Calu3 (cell line): ENCODE measurements around the gene SERPINB10. TPM values are rescaled to one million over a fixed set of nuclear protein-coding genes. Genes with fewer than 3 reads are reported as not detected.

Source experiments
- BruUV-seq: library from RNA; stranded (reverse); fragments of 400-500 nt; replicated peaks from 2 replicates; lab custom pipeline; 2021; lab: Mats Ljungman, UMichigan
- CTCF ChIA-PET: fragments of 300-600 bp; sonication (Branson Sonifier 250); formaldehyde crosslinking; loops from one replicate; lab custom pipeline; 2022; ENCODE audit warnings: antibody characterized with exemption; lab: Charles Lee
- DNase-seq: peaks from one replicate; pipeline ENCODE4 v3.0.0; 2022
- H3K27ac Mint-ChIP-seq: one replicate; pipeline ENCODE4 v1.8.0; 2022; ENCODE audit warnings: mixed read lengths; ENCODE audit not compliant: unreplicated experiment
- H3K27me3 Mint-ChIP-seq: one replicate; pipeline ENCODE4 v1.8.0; 2022; ENCODE audit warnings: mixed read lengths; ENCODE audit not compliant: unreplicated experiment
- H3K36me3 Mint-ChIP-seq: one replicate; pipeline ENCODE4 v1.8.0; 2022; ENCODE audit warnings: mild to moderate bottlenecking, moderate library complexity, mixed read lengths; ENCODE audit not compliant: insufficient read depth, unreplicated experiment
- H3K4me1 Mint-ChIP-seq: one replicate; pipeline ENCODE4 v1.8.0; 2022; ENCODE audit warnings: mild to moderate bottlenecking, low read depth, mixed read lengths; ENCODE audit not compliant: unreplicated experiment
- H3K4me3 Mint-ChIP-seq: one replicate; pipeline ENCODE4 v1.8.0; 2022; ENCODE audit warnings: mild to moderate bottlenecking, low read depth, moderate library complexity, mixed read lengths; ENCODE audit not compliant: unreplicated experiment
- H3K9me3 Mint-ChIP-seq: one replicate; pipeline ENCODE4 v1.8.0; 2022; ENCODE audit warnings: low read depth, mixed read lengths; ENCODE audit not compliant: unreplicated experiment
- intact Hi-C: fragments of 100-400 bp; cut with micrococcal nuclease; formaldehyde crosslinking; loops from one replicate; pipeline ENCODE4 v1.10.0; 2022; ENCODE audit not compliant: unreplicated experiment
- total RNA-seq: library from RNA; stranded (reverse); gene quantifications from 2 replicates; pipeline ENCODE4 v1.2.3, GENCODE V29; 2022
- TF ChIP-seq, protein P1 (sequence below): fragments of 200-600 bp; IDR thresholded peaks from one replicate; pipeline ENCODE4 v1.8.0; 2022; ENCODE audit warnings: antibody characterized with exemption; ENCODE audit not compliant: unreplicated experiment

The SERPINB10 gene
- total RNA-seq, 1 experiment from 2014 or later: not detected

DNA sequence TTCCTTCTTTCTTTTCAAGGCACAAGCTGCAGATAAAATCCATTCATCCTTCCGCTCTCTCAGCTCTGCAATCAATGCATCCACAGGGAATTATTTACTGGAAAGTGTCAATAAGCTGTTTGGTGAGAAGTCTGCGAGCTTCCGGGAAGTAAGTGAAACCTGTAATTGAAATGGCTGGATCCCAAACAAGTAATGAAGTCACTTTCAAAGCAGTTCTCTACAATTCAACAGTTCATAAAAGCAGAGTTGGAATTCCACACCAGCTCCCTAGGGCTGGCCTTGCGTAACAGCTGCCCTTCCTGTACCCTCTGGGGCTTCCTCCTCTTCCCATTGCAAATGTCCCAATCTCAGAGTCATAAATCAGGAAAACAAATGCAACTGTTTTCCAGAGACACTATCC is 10.7 kb upstream of the SERPINB10 start:
- H3K27me3 Mint-ChIP-seq: no peaks in the 10 kb centered on the region
- peaks cover 32% of the 10 kb centered on the region for H3K36me3 Mint-ChIP-seq
- intact Hi-C loops: no loop called here
- H3K4me1 Mint-ChIP-seq: no peaks in the 10 kb centered on the region
- no peaks in the 10 kb centered on the region for H3K9me3 Mint-ChIP-seq
- TF ChIP-seq, protein P1, sequence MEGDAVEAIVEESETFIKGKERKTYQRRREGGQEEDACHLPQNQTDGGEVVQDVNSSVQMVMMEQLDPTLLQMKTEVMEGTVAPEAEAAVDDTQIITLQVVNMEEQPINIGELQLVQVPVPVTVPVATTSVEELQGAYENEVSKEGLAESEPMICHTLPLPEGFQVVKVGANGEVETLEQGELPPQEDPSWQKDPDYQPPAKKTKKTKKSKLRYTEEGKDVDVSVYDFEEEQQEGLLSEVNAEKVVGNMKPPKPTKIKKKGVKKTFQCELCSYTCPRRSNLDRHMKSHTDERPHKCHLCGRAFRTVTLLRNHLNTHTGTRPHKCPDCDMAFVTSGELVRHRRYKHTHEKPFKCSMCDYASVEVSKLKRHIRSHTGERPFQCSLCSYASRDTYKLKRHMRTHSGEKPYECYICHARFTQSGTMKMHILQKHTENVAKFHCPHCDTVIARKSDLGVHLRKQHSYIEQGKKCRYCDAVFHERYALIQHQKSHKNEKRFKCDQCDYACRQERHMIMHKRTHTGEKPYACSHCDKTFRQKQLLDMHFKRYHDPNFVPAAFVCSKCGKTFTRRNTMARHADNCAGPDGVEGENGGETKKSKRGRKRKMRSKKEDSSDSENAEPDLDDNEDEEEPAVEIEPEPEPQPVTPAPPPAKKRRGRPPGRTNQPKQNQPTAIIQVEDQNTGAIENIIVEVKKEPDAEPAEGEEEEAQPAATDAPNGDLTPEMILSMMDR: no peak
- BruUV-seq: no TSS peak
- DNase-seq: no peak
- CTCF ChIA-PET: no interaction called here
- no peak overlapping the region for H3K27ac Mint-ChIP-seq
- H3K4me3 Mint-ChIP-seq: no peak overlapping the region

DNA sequence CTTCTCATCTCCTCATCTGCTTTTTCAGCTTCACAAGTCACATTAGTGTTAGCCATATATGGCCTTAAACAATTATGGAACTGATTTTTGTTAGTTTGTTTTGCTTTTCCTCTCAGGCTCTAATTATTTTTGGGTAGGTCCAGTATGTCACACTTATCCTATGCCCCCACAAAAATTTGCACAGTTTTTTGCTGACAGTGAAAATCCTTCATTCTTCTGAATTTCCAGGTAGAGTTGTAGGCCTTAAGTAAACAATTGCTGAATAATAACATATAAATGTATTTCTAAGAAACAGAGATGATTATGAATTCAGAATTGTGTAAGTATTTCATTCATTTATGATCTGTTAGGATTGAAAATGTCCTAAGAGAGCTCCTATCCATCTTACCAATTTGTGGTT is 8.6 kb upstream of the SERPINB10 start:
- CTCF ChIA-PET: interaction anchor here (0.6 kb wide), 1 partner anchor 1348 kb away, joined by 3 read pairs; no protein-coding TSS in a partner anchor

DNA sequence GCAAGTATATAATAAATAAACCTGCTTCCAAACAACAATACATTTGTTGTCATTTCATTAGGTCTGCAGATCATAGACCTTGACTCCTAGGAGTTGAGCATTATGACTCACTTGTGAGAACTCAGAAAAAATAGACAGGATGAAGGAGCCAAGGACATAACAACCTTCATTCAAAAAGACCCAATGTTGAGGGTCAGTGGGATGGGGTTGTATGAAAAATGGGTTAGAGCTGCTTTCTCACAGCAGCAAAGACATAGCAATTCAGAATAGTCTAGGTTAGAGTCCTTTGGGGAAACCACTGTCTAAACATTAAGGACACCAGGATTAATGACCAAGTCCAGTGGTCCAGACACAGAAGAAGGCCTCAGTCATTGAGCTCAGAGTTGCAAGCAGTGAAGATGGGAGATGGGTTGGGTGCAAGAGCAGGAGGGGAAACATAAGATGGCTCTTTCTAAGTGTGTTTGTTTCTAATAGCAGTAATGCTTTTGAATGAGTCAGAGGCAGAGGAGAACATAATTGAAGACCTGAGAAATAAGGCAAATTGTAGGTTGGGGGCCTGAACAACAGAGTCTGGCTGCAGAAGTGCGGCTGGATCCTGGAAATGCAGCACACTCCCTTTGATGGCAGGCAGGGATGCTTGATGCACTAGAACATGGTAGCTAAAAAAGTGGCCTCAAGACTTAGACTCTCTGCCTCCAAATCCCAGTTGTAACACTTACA is 3.7 kb upstream of the SERPINB10 start:
- H3K27me3 Mint-ChIP-seq: no peaks in the 10 kb centered on the region
- H3K9me3 Mint-ChIP-seq: no peaks in the 10 kb centered on the region
- no peak overlapping the region for H3K4me3 Mint-ChIP-seq
- H3K4me1 Mint-ChIP-seq: no peaks in the 10 kb centered on the region
- TF ChIP-seq, protein P1: no peak
- no TSS peak for BruUV-seq
- DNase-seq: no peak
- intact Hi-C loops: no loop called here
- H3K36me3 Mint-ChIP-seq: peaks cover 4% of the 10 kb centered on the region
- CTCF ChIA-PET: no interaction called here
- H3K27ac Mint-ChIP-seq: no peak overlapping the region

More for the DNA sequence above, 8.6 kb upstream of the SERPINB10 start:
- no peak for DNase-seq
- Mint-ChIP-seq H3K36me3 (peaks cover 23% of the 10 kb centered on the region), H3K27me3 (no peaks in the 10 kb centered on the region), H3K4me1 (no peaks in the 10 kb centered on the region), H3K4me3 (no peak overlapping the region), H3K9me3 (no peaks in the 10 kb centered on the region), H3K27ac (no peak overlapping the region)
- intact Hi-C loops: no loop called here
- TF ChIP-seq, protein P1: no peak
- no TSS peak for BruUV-seq

DNA sequence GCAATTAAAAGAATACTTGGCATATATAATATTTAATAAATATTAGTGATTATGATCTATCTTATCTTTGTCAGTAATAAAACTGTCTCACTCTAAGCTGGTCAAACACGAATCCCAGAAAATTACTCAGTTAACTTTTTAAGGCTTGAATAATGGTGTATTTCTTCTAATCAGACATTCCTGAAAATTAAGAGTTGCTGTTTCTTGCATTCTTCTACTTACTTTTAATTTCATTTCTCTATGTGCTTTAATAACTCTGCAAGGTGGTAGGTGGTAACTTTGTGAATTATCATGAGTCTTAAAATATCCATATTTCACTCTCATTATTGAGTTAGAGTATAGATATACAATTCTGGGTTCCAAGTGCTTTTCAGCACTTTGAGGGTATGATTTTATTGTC is 3.1 kb upstream of the SERPINB10 start:
- Mint-ChIP-seq H3K4me1 (no peaks in the 10 kb centered on the region), H3K27ac (no peak overlapping the region), H3K4me3 (no peak overlapping the region), H3K27me3 (no peaks in the 10 kb centered on the region), H3K9me3 (no peaks in the 10 kb centered on the region), H3K36me3 (peaks cover 4% of the 10 kb centered on the region)
- TF ChIP-seq, protein P1: no peak
- BruUV-seq: no TSS peak
- no peak for DNase-seq
- CTCF ChIA-PET: no interaction called here
- intact Hi-C loops: no loop called here
